Uterus (tissue), 4 donors: ENCODE results near the gene LPCAT3. TPM values are rescaled to one million over a fixed set of nuclear protein-coding genes. Genes with fewer than 3 reads are reported as not detected.

Source experiments
- DNase-seq, 2 donors: peaks; one replicate each; pipeline ENCODE4 v3.0.0-alpha.2; 2019 to 2020
- H3K27ac ChIP-seq, 2 donors: fragments of 200-600 bp; sonication (generic); 1 replicate in 1 of 2; 2 replicates in 1 of 2; pipeline ENCODE4 v1.5.1; 2016 to 2018
- H3K27me3 ChIP-seq, 2 donors: fragments of 200-600 bp; sonication (generic); one replicate each; pipeline ENCODE4 v1.5.1; 2018 to 2019; ENCODE audit warnings: control low read depth in 1 of 2
- H3K36me3 ChIP-seq, 2 donors: fragments of 200-600 bp; sonication (generic); one replicate each; pipeline ENCODE4 v1.5.1; 2019; ENCODE audit warnings: control low read depth in 1 of 2
- H3K4me1 ChIP-seq, 2 donors: fragments of 200-600 bp; sonication (generic); one replicate each; pipeline ENCODE4 v1.5.1; 2018 to 2019; ENCODE audit warnings: control low read depth in 1 of 2
- H3K4me3 ChIP-seq, 2 donors: fragments of 200-600 bp; sonication (generic); 1 replicate in 1 of 2; 2 replicates in 1 of 2; pipeline ENCODE4 v1.5.1; 2018 to 2019; ENCODE audit warnings: mild to moderate bottlenecking in 1 of 2
- H3K9me3 ChIP-seq, 2 donors: fragments of 200-600 bp; sonication (generic); one replicate each; pipeline ENCODE4 v1.5.1; 2019; ENCODE audit warnings: control low read depth in 1 of 2
- CTCF ChIP-seq, 4 experiments: fragments of 200-600 bp in 2 of 4; fragments of 450-650 bp in 2 of 4; sonication (generic) in 2 of 4; IDR thresholded peaks; one replicate each; pipeline ENCODE4 v1.5.1; 2016 to 2019; ENCODE audit warnings: antibody characterized with exemption in 4 of 4, mild to moderate bottlenecking in 2 of 4, moderate library complexity in 1 of 4
- POLR2A ChIP-seq, 2 donors: fragments of 450-650 bp; IDR thresholded peaks; one replicate each; pipeline ENCODE4 v1.6.1; 2016; ENCODE audit warnings: antibody characterized with exemption in 2 of 2, mild to moderate bottlenecking in 1 of 2, moderate library complexity in 1 of 2
- intact Hi-C: fragments of 100-400 bp; cut with DNase I; formaldehyde crosslinking; loops from one replicate; pipeline ENCODE4 v1.15.1; 2023; ENCODE audit warnings: low total_unique reads
- total RNA-seq, 4 donors: library from RNA; depleted of rRNA in 3 of 4; stranded (reverse); fragments of >200 nt in 3 of 4; gene quantifications; one replicate each; pipeline versions ENCODE4 v1.1.0 to v1.2.4, GENCODE V29; 2014 to 2023
- donor health status: DM: yes; HTN: yes; CAD: no.

Gene LPCAT3
- total RNA-seq, 4 donors from 2014 or later = 10.2 to 45.1 (median 17.1) TPM

- intact Hi-C loops = no loop called here
- Histone ChIP-seq H3K27ac (peak overlapping the region; percentile 63 to 69), H3K4me1 (peaks cover 9 to 15% of the 10 kb centered on the region in 2 donors), H3K4me3 (no peak overlapping the region), H3K36me3 (no peaks in the 10 kb centered on the region), H3K27me3 (no peaks in the 10 kb centered on the region), H3K9me3 (no peaks in the 10 kb centered on the region)
- TF ChIP-seq POLR2A (IDR thresholded peaks at IDR 0.05) (no peak), CTCF (IDR thresholded peaks at IDR 0.05) (peak; percentile 85 to 92 (median 88))
- DNase-seq = peak; percentile 86 to 87
Observed at GRCh38 chr12:6965026-6965661, 53.1 kb downstream of the LPCAT3 start.

- no peak for TF ChIP-seq CTCF (IDR thresholded peaks at IDR 0.05)
- Histone ChIP-seq H3K4me1 (peaks cover 9 to 13% of the 10 kb centered on the region in 2 donors), H3K27me3 (no peaks in the 10 kb centered on the region), H3K9me3 (no peaks in the 10 kb centered on the region), H3K4me3 (no peak overlapping the region), H3K36me3 (no peaks in the 10 kb centered on the region), H3K27ac (peak overlapping the region; percentile 63 to 69)
- no peak for DNase-seq
- intact Hi-C loops = no loop called here
Observed at GRCh38 chr12:6964605-6965025, 53.7 kb downstream of the LPCAT3 start.

GRCh38 chr12:6963791-6964413 is 54.4 kb downstream of the LPCAT3 start:
- Histone ChIP-seq H3K27ac (no peak overlapping the region), H3K4me1 (peaks cover 4 to 6% of the 10 kb centered on the region in 2 donors), H3K9me3 (no peaks in the 10 kb centered on the region), H3K36me3 (no peaks in the 10 kb centered on the region), H3K4me3 (no peak overlapping the region), H3K27me3 (no peaks in the 10 kb centered on the region)
- no peak for TF ChIP-seq CTCF (IDR thresholded peaks at IDR 0.05)
- TF ChIP-seq POLR2A (IDR thresholded peaks at IDR 0.05) = no peak
- no peak for DNase-seq
- intact Hi-C loops = no loop called here

- no peaks in the 10 kb centered on the region for H3K27me3 ChIP-seq
- H3K4me1 ChIP-seq = peaks cover 3% of the 10 kb centered on the region in 2 donors
- intact Hi-C loops = no loop called here
- peak overlapping the region; percentile 86 to 89 for H3K27ac ChIP-seq
- H3K4me3 ChIP-seq = no peak overlapping the region
- TF ChIP-seq CTCF (IDR thresholded peaks at IDR 0.05) (no peak), POLR2A (IDR thresholded peaks at IDR 0.05) (peak in 1 of 2 donors; percentile 54)
- no peaks in the 10 kb centered on the region for H3K36me3 ChIP-seq
- no peaks in the 10 kb centered on the region for H3K9me3 ChIP-seq
- no peak for DNase-seq
Observed at GRCh38 chr12:6963016-6963731, 55.1 kb downstream of the LPCAT3 start.
